ENCODE results near the gene STK40.

STK40 gene

DNA sequence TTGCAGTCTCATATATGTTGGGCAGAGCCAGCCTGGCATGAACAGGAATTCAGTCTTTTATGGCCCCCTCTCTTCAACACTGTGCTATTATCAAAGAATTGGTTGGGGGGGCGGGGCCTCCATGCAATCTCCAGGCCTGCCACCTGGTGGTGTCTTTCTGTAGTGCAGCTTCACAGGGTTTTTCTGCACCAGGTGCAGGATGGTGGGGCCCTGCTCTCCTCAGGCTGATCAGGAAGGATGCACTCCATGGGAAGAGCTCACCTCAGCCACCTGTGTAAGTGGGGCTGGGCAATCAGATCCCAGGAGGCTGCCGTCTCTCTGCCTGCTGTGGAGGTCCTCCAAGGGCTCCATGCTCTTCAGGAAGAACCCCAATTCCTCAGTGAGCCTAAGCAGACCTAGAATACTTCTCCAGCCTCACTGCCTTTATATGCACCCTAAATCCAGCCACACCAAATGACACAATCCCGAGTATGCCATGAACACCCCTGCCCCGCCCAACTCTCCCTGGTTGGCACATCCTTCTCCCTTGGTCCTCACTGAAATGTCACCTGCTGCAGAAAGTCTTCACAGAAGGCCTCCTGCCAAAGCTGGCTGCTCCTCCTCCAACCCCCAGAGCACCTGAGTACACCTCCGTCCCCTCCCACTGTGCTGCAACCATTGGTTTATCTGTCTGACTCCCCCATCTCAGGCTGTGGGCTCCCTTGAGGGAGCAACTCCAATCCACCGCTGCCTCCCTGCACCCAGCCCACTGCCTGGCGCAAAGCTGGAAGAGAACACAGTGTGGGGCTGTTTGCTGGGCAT, 16.5 kb downstream of the STK40 start:
- DNase-seq, result peak; percentile 70

DNA sequence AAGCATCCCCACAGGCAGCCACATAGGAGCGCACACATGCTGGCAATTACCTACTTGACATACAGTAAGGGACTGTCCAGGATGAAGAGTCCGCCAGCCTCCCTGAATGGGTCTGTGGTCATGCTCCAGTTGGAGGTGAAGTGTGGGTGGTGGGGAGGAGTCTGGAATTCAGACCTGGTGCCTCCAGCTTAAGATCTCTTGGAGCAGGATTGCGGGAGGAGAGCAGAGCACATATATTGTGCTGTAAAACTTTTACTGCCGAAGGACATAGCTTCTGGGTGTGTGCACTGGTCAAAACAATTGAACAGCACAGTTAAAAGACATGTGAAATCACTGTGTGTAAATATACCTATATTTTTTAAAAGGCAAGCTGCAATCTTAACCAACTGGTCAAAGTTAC, 17.9 kb downstream of the STK40 start:
- DNase-seq, result no peak

DNA sequence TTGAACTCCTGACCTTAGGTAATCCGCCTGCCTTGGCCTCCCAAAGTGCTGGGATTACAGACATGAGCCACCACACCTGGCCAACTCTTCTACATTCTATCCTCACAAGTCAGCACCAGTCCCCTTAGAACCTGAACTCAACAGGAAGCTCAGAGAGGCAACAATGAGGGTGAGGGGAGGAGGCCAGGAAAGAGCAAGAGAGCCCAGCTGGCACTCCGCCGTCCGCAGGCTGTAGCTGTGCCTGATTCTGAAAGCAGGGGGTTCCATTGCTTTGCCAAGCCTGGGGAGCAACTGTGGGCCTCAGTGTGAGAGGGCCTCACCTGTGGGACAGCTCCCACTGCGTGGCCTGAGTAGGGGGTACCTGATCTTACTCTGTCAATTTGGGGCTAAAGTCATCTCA, 18.7 kb downstream of the STK40 start:
- no peak for DNase-seq

DNA sequence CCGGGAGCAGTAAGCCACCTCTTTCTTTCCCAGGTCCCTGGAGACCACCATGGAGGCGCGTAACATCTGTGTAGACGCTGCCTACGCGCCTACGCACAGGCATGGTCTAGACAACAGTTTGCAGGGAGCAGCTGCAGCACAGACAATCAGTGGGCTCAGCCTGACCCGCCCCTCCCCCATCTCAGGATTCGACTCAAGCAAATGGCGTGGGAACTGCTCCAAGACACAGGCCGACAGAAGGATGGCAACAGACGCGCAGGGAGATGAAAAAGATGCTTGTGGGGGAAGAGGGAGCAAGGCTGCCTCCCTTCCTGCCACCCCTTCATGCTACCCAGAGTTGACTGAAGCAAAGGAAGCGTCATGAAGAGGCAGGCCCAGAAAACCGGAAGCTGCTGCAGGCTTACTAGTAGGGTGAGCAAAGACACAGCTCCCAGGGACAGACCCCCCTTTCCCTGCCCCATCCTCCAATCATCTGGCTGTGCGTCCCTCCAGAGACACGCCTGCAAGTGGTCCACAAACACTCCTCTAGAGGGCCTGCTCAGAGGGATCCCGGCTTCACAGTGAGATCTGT, 19.5 kb downstream of the STK40 start:
- peak; percentile 86 for DNase-seq

DNA sequence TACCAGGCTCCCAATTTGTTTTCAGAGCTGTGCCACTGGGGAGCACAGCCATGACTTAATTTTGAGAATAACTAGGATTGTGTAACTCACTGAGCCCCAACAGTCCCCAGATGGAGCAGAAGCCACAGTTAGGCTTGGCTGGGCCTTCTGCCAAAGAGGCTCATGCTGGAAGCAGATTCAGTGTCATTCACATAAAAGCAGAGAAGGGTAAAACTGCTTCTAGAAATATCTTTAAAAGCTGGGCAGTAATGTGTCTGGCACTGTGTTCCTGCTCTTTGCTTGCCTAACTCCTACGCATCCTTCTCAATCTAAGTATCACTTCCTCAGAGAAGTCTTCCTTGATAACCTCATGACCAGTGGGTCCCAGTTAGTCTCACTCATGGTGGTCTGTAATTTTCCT, 20.3 kb downstream of the STK40 start:
- DNase-seq, result peak; percentile 73

DNA sequence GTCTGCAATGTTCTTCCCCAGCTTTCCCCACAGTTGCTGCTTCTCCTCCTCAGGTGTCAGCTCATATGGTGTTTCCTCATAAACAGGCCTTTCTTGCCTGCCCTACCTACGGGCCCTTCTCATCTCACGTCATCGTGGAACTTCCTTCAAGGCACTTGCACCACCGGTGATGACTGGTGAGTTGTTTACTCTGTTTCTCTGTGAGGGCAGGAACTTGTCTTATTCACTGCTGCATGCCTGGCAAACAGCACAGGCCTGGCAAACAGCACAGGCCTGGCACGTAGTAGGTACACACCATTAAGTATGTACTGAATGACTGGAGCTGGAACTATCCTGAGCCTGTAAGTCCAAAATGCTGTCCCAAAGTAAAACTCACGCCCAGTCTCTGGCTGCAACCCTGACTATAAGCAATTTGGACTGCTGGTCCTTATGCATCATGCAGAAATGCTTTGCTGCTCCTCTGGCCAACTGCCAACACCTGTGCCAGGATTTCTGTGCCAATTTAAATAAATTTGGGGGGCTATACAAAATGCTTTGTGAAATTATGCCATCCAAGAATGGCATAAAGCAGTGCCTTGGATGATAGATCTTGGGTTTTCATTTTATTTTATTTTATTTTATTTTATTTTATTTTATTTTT, 25.7 kb downstream of the STK40 start:
- no peak for DNase-seq

DNA sequence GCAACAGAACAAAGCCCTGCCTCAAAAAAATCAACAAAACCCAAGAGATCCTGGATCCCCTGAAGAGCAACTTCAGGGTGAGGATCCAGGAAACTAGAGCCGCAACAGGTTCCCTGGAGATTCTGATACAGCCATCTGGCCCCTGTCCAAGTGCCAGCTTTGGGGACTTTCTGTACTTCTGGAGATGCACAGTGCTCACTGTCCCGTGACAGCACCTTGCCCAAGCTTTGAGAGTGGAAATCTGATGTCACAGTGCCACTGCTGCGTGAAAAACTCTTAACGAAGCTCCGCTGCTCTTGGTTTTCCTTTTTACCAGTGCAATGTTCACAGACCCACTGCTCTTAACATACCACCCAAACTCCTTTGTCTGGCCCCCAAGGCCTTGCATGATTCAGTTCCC, 26.3 kb downstream of the STK40 start:
- DNase-seq, result no peak

DNA sequence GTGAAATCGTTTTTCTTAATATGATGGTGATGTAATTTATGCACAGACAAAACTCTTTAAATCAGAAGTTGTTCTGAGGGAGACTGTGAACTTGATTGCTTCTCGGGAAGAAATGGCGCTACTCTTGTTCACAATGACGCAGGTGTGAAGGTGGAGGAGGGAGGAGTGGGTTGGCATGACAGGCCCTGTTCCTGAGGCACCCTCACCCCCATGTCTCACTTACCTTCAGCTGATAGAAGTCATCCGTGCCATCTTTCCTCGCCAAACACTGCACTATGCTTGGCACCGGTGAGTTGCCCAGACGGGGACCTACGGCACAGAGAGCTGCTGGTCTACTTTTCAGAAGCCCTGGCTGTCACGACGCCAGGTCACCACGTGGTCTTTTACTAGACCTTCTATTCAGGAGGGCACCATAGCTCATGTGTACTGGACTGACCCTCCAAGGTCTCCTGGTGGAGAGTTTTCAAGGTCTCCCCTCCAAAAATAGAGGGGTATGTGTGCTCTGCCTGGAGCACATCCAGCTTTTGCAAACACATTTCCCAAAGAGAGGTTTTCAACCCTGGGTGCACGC, 27.1 kb downstream of the STK40 start:
- no peak for DNase-seq

DNA sequence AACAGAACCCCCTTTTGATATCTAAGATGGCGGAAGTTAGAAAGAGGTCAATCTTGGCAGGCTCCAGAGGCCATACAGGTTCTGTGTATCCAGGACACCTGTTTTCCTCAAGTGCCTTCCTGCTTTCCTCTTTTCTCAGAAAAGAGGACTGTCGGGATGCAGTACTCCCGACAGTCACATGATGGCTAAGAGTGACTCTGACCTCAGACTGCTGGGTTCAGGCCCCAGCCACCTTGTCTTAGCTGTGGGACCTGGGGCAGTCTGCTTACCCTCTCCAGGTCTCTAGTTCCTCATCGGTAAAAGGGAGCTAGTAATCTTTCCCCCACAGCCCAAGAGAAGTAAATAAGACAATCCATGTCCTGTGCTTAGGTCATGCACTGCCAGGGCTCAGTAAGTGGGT, 29.9 kb downstream of the STK40 start:
- DNase-seq, result no peak

DNA sequence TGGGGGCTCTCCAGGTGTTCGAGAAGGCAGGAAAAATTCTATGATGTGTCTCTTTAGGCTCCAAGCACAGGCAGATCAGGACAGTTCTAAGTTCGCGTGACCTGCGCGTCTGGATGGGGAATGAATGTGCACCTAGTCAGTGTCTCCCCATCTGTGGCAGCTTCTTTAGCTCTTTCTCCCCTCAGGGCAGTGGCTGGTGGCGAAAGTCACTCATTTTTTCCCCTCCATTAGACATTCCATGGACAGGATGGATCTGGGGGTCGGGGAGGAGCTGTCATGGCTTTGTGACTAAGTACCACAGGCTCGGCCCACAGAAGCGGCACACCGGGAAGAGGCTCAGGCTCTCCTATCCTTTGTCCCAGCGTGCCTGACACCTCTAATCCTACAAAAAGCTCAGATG, 31.2 kb downstream of the STK40 start:
- no peak for DNase-seq

DNA sequence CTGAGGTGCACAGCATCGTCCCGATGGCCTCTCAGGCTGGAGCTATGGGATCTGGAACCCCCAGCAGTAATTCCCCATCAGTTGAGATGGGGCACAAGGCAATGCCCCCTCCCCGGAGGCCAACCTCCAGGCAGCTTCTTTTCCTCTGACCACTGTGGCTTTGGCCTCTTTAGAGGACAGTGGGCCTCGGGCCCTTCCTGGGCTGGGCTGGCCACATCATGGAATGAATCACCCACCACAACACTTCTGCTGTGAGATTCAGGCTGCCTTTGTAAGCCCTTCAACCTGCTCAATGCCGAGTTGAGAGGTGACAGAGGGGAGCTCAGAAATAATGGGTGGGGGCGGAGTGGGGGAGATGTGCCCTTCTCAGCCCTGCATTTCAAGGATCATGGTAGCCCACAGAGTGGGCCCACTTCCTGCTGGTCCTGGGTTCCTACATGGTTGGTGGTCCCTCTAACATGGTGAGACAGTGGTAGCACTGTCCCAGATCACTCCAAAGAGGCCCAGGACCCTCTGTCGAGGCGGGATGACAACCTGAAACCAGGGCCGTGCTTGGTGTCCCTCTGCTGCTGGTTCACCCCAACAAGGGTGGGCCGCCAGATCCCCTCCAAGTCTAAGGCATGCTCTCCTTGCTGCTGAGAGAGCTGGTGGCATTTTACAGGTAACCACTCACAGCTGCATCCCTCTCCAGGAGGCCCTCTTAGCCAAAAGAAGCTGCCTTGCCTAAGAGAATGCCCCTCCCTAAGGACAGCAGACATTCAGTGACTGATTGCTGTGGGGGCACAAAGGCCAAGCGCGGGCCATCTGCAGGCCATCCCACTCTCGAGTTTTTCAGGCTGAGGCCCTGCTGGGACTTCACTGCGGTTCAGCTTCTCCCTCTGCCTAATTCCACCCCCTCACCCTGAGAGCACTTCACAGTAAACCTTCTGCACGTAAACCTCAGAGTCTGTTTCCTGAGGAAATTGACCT, 32.5 kb downstream of the STK40 start:
- peak; percentile 41 for DNase-seq

DNA sequence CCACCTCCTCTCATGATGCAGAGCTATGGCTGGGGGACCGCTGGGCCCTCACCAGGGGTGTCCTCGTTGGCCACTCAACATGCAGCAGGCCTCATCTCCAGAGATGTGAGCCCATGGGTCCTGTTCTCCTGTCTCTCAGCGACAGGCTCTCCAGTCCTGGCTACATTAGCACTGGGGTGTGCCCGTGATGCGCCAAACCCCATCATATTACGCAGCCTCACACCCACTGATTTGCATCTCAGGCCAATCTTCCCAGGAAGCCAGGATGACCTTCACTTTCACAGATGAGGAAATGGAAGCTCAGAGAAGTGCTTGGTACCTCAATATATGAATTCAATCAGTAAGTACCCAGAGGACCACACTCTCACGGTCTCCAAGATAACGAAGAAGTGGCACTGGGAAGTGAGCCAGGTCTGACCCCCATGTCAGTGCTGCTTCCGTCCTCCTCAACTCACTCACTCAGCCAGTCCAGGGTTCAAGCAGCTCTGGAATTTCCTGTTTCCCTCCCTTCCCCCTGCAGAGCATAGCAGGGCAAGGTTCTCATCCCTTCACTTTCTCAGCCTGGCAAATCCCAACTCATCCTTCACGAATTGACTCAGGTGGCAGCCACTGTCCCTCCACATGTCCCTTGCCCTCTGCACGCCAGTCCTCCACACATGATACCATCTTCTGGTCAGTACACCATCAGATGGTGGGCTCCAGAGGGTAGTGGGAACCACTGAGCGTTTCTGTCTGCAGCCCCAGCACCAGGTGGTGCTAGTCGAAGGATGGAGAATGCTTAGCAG, 33.4 kb downstream of the STK40 start:
- DNase-seq, result peak; percentile 82

DNA sequence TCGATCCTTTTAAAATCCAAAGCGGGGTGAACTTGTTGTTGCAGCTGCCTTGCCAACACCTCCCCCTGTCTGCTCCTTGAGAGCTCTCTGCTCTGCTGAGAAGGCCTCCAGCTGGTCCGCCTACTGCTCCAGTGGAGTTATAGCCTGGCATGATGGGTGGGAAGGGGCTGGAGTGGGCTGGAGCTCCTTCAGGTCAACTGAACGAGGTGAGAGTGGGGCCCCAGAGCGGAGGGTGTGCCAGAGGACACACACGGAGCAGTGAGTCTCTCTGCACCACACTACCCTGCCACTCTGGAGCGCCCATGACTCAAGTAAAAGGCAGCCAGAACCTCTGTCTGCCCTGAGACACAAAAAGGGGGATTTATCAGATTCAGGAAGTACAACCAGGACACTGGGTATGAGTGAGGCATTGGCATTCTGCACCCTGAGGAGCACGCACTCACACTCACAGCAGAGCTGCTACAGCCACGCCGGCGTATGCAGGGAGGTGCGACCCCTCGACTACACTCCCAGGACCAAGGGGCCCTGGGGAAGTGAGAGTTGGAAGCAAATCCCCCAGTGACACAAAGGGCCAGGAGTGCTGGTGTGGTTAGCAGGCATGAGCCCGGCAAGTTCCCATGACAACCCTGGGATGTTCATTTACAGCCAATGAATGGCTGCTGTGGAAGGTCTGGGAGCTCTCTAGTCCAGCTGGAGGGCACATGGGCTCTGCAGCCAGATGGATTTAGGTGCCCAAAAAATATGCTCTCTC, 34.3 kb downstream of the STK40 start:
- peak; percentile 93 for DNase-seq

DNA sequence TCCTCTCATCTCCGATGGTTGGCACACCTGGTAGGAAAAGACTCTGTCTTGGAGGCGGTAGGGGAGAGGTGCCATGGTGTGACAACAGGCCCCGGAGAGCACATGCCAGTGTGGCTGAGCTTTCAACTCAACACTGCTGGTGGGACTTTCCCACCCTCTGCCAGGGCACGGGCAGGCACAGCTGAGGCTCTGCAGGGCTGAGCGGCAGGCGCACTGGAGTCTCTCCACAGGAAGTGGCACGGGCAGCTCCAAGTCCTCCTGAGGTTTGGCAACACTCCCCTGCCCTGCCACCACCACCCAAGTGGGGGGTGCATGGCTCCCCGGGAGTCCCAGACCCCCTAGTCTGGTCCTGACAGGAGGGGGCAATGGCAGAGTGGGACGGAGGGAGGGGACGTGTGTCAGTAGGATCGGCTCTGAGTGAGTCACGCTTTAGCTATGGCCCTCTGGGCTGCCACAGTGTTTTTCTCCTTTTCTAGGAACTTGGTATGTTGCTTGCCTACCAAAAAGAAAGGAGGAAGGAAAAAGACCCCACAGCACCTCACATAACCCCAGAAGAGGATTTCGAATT, 35.0 kb downstream of the STK40 start:
- peak; percentile 91 for DNase-seq

DNA sequence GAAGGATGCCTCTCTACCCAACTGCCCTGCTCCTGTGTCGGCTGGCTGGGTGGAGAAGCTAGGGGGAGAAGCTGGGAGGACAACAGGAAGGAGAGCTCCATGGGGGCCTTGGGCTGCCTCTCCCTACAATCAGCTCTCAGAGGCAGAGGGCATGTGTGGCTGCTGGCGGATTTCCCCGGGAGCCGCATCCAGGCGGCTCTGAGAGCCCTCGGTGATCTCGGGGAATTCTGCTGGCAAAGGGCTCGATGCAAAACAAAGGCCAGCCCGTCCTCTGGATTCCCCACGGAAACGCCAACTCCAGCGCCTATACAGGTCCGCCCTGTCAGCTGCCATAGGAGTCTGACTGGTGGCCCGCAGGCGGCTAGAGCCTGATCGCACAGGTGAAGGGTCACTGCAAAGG, 35.9 kb downstream of the STK40 start:
- DNase-seq, result no peak

DNA sequence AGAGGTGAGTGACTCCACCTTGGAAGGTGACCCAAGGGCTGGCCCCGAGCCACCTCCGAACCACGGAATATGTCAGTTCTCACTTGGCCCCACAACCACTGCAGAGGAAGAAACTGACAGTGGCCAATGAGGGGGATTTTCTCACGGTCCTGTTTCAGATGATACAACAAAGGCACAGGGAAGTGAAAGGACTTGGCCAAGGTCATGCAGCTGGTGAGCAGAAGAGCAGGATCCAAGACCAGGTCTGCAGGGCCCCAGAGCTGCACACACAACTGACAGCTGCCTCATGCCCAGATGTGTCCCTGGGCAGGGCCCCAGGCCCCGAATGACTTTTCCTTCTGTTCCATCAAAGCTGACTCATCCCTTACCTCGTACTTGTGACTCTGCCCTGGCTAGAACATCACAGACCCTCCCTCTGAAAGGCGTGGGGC, 36.5 kb downstream of the STK40 start:
- DNase-seq, result peak; percentile 28

DNA sequence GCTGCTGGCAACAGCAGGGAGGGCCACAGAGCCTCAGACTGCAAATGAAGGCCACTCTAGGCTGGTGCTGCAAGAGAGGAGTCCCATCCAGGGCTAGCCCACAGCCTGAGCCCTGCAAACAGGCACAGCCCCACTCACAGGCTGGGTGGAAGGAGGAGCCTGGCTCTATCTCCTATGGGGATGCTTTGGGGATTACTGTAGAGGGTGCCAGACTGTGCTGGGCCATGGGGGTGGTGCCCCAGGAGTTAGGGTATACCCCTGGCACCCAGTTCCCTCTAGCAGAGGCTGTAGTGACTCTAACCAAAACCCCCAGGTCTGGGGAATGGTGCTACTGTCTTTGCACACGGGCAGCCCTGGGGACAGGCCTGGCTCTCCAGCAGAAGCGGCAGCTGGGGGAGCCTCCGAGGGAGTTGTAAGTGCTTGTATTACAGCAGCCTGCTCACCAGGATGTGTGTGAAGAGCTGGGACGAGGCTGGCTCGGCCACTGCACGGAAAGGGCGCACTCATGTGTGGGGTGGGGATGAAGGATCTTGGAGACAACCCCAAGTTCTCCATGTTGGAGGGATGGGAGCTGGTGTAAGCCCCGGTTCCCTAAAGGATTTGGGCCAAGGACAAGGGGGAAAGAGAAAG, 38.9 kb downstream of the STK40 start:
- no peak for DNase-seq

DNA sequence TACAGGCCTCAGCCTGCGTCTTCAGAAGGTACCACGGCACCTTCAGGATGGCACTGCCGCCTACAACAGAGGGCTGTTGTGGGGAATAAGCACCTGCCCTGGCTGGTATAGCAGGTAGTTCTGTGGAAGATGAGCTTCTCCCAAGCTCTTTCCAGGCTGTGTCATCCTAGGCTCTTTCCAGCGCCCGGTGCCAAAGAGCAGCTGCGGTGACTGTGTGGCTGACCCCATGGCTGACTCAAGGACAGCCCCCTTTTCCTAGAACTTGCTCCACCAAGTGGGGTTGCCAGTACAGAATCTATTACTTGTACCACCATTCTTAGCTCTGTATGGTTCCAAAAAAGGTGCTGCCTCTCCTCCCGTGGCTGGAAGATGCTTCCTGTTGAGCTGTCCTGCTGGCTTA, 40.4 kb downstream of the STK40 start:
- no peak for DNase-seq

DNA sequence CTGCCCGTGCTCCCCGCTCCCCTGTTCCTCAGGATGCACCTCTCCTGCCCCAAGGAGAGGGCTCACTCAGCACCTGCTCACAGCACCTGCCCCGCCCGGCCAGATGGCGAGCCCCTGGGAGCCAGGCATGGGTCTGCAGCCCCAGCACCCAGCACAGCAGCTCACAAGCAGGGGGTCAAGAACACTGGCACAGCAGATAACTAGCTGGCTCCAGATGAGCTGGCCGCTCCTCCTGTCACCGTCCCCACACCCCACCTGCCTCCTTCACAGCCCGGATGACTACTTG, 41.4 kb downstream of the STK40 start:
- no peak for DNase-seq
